Measurements from ENCODE around the gene TCTN1.
"Not testable (repeated sequence)": the region's sequence is repeated elsewhere in the genome, so short reads cannot be mapped to it uniquely, and the experiment has no call there.

The TCTN1 gene

DNA sequence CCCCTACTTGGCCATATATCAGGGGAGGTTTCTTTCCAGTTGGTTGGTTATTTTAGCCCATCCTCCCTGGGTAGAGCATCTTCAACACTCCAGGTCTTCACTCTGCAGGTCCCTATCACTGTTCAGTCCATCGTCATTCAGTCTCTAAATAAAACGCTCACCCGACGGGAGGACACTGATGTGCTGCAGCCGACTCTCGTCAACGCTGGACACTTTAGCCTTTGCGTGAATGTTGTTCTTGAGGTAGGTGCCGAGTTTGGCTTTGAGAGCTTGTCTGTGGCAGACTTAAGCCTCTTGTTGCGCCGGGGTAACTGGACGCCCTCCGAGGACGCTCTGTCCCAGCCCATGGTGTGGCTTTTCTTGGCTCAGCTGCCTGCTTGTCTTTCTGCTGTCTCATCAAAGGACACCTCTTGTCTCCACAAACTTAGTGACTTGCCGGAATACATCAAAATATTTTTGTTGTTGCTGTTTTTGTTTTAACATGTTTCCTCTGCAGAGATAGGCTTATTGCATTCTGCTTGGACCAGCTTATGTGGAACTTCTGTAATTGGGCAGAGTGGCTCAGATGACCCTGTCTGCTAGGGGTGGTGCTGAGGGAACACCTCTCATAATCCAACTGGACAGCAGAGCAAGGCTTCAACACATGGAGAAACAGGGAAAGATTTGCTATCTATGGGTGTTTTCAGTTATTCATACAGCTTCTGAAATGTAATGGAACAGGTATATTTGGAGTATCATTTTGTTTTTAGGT, 26.5 kb downstream of the TCTN1 start:
- DNase-seq = no peak

DNA sequence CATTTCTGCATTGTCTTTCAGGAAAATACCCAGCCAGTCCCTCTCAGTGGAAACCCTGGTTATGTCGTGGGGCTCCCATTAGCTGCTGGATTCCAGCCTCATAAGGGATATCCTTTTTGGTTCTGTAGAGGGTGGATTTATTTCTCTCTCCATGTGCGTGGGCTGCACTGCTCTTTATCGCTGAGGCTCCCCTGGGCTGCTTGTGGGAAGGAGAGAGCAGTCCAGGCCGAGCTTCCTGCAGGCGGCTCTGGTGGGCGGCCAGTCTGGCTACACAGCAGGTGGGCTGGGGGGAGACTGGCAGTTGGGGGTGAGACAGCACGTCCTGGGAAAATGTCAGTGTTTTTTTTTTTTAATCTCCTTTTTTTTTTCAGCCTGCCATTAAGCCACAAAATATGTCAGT, 27.6 kb downstream of the TCTN1 start:
- DNase-seq = peak; percentile 40

DNA sequence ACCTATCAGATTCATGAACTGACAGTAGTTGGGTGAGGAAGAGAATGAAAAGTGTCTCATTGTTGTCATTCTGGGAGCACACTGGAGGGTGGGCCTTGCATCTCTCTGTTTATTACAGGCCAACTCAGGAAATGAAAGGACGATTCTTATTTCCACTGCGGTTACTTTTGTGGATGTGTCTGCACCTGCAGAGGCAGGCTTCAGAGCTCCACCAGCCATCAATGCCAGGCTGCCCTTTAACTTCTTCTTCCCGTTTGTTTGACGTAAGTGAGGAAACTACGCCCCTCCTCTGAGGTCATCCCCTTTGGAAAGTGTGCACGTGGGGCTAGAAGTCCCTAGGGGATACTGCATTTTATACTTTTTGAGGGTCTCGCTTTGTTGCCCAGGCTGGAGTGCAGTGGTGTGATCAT, 33.7 kb downstream of the TCTN1 start:
- DNase-seq = no peak

DNA sequence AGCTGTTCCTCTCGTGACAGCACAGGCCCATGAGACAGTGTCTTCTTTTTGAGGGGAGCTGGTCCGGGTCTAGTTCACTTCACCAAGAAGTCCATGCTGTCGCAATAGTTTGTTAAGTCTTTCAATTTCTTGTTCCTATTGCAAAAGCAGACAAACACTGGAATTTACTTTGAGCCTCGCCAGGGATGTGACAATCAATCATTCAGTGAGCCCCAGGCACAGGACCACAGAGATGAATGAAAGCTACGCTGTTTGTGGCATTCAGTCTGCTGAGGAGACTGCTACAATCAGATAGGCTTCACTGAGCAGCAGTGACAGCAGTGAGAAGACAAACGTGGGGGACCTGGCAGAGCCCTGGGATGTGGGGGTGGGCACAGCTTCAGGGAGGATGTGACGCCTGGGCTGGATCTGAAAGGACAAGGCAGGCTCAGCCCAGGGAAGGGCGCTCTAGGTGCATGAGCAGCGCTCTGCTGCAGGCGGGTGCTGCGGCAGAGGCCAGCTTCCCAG, 35.5 kb downstream of the TCTN1 start:
- peak; percentile 48 for DNase-seq

DNA sequence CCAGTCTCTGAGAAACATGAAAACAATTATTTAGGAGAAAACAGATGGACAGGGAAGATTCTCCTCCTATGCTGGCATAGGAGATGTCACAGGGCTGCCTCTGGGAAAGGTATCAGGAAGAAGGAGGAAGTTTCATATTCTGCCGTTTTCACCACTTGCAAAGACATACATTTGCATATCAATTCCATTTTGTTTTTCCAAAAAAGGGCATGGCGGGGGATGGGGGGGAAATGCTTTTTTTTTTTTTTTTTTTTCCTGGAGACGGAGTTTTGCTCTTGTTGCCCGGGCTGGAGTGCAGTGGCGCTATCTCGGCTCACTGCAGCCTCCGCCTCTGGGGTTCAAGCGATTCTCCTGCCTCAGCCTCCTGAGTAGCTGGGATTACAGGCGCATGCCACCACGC, 40.3 kb downstream of the TCTN1 start:
- DNase-seq = not testable (repeated sequence)

DNA sequence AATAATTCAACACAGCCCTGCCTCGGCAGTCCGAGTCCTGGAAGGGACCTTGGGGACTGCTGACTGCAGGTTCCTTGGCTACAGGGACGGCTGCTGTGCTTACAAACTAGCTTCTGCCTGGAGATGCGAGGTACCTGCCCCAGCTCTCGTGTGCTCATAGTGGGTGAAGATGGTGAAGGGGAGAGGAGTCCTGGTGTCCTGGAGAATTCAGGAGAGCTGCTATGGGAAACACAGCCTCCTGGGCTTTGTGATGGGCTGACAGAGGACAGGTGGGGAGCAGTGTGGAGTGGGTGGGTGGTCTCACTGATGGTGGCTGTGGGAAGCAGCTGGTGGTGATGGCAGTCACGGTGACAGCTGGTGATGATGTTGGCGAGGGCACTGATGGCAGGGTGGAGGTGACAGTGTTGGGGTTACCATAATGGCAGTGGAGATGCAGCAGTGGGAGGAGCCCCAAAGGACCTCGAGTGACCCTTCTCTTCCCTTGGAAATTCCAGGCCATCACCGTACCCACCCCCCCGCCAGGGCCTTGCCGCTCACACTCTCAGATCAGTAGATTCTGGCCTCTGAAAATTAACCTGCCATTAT, 42.2 kb downstream of the TCTN1 start:
- peak; percentile 56 for DNase-seq

DNA sequence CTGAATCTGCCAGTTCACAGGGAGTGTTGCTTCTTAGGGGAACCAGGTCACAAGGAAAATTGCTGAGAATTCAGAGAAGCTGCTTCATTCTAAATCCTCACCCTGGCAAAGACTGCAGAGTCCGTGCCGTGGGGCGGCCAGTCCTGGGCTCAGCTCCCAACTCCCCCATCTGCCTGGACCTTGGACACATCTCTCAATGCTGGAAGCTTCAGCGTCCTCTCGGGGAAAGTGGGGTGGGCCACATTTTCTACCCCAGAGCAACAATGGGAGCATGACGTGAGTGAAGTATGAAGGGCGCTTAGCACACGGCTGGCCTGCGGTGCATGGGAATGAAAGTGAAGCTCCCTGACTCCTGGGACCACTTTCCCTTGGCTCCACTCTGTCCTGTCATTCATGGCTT, 43.8 kb downstream of the TCTN1 start:
- DNase-seq = peak; percentile 26

DNA sequence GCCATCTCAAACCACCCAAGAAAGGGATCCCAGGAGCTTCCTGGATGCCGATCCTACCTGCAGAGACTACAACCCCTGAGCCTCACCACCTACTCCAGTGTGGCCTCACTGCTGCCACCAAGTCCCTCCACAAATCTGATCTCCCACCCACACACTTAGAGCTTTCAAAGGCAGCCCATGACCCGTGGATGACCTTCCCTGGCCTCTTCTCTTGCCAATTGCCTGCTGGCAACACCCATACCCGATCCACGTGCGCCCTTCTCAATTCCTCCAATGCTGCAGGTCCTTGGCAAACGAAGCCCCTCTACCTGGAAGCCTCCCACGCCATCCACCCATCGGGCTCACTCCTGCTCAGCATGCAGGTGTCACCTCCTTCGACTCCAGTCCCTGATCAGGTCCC, 44.3 kb downstream of the TCTN1 start:
- no peak for DNase-seq

DNA sequence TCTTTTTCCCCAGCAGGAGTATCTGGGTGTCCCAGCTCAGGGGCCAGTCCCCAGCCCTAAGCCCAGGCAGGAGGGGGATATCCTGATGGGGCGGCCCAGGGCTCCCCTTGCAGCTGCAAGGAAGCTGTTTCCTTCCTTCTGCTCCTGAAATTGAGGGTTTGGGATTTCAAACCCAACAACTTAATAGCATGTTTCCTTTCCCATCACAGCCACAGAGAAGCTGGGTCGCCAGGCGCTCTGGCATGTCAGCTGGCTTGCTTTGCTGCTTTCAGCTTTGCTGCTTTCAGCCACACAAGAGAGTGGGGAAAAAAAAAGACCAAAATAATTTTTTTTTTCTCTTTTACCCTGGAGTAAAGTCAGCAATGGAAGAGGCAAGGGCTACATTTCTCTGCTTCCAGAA, 44.9 kb downstream of the TCTN1 start:
- no peak for DNase-seq

DNA sequence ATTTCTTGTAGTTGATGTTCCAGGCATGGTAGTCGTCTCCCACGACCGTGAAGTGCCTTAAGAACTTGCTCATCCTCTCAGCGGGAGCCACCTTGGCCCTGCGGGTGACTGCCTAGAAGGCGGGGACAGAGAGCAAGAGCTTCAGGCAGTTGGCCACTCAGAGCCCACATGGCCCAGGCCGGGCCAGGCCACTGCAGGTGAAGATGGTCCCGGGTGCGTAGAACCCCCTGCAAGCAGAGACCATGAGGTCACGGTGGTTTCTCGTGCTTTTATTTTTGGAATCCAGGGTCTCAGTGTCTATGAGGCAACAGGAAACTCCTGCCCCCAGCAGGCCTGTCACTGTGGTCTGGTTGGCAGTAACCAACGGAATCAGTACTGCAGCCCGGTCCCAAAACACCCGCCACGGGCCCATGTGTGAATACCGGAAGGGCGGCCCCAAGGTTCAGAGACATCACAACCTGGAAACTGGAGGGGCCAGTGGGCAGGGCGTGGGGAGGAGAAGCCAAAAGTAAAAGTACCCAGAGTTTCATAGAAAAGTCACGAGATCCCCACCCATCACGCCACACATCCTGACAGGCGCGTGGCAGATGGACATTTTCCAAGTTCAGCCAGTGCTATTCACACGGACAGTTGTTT, 47.5 kb downstream of the TCTN1 start:
- DNase-seq = no peak

DNA sequence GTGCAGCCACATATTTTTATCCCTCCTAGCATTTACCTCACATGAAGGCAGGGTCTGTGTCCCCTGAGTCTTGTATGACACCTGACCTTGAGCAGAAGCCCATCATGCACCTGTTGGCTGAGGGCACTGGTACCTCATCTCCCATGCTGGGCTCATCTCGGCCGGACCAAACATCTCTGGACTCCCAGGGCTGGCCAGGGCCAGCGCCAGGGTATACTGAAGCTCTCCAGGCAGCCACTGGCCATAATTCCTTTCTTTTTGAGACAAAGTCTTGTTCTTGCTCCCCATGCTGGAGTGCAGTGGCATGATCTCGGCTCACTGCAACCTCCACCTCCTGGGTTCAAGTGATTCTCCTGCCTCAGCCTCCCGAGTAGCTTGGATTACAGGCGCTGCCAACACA, 53.0 kb downstream of the TCTN1 start:
- no peak for DNase-seq

DNA sequence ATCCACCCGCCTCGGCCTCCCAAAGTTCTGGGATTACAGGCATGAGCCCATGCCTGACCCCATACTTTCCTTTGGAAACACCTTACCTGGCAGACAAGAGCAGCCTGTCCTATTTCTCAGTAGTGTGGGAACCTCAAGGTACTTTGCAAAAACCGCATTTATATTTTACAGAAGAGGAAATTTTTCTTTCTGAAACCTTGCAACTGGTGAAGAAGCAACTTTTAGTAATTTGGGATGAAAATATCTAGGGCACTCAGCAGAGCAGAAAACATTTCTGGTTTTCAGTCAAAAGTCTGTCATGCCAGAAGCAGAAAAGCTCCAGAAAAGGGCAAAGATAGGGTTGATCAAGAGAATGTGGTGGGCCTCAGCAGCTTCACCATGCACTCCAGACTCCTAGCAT, 53.7 kb downstream of the TCTN1 start:
- DNase-seq = no peak

DNA sequence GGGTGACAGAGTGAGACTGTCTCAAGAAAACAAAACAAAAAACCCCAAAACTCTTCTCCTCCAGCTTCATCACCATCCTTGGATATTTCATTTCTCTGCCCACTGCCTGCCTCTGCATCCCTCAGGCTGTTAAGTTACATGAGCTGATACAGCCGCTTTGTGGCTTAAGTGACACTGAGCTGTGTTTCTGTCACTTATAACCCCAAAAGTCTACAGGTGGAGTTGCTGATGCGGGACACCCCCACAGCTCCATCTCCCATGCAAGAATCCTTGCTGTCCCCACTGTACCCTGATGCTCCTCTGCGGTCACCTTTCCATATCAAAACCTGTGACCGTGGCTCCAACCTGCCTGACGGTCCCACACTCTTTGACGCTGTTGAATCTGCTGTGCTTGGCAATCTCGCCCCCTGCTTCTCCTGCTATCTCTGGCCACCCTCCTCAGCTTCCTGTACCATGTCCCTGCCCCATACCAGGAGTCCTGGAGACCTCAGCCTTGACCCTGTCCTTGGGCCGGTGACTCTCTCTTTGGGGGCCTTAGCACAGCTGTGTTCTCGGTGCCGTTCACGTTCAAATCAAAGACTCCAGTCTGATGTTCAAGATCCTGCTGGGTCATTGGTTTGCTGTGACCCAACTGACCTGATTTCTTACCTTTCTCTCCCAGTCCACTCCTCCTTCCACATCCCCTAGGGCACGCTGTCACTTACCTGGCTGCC, 54.7 kb downstream of the TCTN1 start:
- DNase-seq = no peak

DNA sequence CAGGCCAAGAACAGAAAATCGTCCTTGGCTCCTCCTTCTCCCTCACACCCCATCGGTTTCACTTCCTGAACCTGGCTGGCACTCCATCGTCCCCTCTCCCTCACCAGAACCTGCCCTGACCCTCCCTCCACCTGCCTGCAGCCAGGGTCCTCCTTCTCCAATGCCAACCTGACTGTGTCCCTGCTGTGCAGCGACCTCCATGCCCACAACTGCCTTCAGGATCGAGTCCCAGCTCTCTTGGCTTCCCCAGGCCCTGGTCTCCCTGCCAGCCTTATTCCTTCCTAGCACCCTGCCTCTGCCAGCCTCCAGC, 55.2 kb downstream of the TCTN1 start:
- DNase-seq = no peak

DNA sequence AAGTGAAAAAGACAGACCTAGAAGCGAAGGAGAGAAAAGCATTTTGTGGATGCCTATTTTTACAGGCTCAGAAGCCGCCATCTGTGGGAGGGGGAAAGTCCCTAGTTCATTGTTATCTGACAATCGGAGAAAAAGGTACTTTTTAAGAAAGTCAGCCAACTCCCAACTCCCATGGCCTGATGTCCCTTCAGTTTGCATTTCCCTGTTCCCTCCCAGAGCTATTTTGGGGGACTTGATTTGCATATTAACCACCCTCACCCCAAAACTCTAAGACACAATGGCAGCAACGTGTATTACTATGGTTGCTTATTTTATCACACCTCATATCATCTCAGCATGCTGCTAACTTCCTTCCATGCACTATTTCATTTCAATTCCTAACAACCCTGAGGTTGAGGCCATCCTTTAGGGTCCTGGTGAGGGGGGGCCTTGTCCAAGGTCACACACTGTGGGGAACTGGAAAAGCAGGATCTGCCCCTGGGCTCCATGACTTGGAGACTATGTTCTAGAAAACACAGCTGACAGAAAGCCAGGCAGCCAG, 56.3 kb downstream of the TCTN1 start:
- no peak for DNase-seq

DNA sequence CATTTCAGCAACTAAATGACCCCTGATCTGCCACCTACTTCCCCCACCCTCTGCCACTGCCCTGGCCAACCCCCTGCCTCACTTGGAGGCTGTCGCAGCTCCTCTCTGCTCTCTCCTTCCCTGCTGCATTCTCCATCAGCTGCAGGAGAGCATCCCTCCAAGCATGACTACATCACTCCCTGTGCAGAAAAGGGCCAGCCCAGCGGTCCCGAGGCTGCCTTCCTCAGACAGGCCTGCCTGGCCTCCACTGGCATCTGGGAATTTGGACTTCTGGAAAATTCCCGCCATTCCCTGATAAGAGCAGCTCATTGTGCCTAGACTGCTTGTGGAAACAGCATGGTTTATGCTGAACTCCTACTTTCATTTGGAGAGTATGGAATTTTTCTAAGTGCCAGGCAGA, 62.2 kb downstream of the TCTN1 start:
- no peak for DNase-seq

DNA sequence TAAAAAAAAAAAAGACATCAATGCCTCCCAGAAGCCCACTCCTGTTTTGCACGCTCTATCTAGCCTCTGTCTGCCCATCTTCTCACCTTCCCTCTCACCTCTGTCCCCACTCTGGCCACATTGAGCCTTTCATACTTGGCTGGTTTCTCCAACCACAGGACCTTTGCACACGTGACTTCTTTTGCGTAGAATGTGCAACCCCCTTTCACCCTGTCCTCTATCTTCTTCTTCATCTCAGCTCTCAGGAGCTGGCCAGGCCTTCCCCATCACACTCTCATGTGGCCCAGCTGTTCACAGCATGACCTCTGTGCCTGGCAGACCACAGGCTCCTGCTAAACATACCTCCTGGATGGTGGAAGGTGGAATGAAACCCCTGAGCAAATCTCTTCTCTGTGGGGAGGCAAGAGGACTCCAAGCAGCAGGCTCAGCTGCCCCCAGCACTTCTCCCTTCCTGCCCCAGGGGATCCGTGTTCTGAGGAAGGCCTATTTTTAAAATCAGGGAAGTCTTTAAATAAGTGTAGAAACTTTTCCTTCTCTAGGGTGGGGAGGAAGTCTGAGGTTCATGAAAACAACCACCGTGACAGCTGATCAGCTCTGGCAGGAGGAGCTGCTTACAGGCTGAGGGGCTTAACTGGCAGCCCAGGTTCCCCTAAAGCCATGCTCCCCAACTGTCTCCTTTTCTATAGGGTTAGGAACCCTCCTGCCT, 63.4 kb downstream of the TCTN1 start:
- DNase-seq = no peak

DNA sequence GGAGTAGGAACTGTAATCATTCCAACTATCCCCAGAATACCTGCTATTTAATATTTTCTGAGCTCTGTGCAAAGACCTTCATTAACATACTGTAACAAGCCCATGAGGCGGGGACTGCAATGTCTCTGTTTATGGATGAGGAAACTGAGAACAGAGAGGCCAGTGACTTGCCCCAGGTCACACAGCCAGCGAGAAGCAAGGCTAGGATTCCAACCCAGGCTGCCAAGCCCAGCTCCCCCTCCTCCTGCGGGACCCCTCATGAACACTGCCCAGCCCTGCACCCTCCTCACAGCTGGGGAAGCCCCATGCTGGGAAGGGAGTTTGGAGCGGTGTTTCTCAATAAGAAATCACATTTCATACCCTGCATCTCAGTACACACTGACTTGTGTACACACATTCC, 64.1 kb downstream of the TCTN1 start:
- no peak for DNase-seq

DNA sequence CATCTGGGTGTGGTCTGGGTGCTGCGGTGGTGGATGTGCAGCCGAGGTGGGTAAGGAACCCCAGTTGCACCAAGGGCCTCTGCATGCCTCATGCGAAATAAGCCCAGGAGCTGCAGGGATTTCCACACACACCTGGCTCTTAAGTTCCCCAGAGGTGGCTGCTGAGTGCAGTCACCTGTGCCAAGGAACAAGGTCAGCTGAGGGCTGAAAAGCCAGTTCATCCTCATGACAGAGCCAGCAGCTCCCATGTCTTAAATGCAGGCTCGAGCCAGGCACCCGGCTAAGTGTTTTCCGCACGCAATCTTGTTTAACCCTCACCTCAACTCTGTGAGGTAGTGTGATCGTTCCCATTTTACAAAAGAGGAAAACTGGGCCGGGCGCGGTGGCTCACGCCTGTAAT, 65.3 kb downstream of the TCTN1 start:
- DNase-seq = no peak

DNA sequence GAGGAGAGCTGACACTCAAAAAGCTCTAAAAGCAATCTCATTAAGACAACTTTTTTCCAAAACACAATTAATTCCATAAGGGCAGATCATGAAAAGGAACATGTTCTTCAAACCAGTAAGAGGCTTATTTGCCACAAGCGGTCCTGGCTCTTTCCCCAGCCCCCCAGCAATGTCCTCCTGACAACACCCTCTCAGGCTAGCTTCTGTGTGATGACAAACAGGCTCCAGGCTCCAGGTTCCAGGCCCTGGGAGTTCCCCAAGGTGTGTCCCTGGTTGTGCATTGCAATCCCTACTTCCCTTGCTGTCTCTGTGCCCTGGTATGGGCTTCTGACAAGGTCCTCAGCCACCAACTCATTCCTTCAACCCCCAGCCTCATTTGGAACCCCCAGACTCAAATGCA, 66.1 kb downstream of the TCTN1 start:
- DNase-seq = no peak

DNA sequence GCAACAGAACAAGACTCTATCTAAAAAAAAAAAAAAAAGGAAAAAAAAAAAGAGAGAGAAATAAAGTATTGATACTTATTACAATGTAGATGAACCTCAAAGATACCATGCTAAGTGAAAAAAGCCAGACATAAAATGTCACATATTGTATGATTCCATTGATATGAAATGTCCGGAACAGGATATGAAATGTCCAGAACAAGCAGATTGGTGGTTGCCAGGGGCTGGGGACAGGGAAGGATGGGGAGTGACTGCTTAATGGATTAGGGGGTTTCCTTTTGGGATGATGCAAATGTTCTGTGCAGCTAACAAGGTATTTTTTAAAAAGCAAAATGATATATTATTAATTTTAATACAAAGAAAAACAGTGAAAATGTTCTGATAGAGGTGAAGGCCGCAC, 70.0 kb downstream of the TCTN1 start:
- DNase-seq = no peak

DNA sequence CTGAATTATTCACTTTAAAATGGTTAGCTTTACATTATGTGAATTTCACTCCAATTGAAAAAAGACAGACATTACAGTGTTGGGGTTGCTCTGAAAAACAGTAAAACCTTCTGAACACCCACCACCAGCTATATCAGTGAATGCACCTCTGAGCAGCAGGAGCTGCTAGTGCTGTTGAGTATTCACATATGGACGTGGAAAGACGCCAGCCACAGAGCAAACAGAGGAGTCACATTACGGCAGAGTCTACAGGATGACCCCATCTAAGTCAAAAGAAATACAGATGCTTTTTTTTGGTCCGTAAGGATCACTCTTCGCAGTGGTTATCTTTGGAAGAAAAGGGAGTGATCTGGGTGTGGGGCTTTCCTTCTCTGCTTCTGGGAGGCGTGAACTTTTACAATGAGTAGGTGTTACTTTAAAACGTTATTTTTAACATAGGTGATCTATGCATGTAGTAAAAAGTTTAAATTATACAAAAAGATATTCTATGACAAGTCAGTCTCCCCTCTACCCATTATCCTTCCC, 70.4 kb downstream of the TCTN1 start:
- no peak for DNase-seq
